Measurements from ENCODE around the gene CMSS1.
"Not testable (repeated sequence)": the region's sequence is repeated elsewhere in the genome, so short reads cannot be mapped to it uniquely, and the experiment has no call there.

CMSS1 gene

DNA sequence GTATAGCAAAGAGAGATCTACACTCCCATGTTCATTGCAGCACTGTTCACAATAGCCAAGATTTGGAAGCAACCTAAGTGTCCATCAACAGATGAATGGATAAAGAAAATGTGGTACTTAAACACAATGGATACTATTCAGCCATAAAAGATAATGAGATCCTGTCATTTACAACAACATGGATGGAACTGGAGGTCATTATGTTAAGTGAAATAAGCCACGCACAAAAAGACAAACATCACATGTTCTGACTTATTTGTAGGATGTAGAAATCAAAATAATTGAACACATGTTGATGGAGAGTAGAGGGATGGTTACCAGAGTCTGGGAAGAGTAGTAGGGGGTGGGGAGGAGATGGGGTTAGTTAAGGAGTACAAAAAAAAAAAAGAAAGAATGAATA, 278.6 kb downstream of the CMSS1 start:
- H3K27me3 ChIP-seq (ENCODE audit: insufficient read depth, low read length); H3K27ac ChIP-seq (ENCODE audit: low read length); H3K9ac ChIP-seq (ENCODE audit: low read depth, low read length); H3K4me1 ChIP-seq (ENCODE audit: insufficient read depth, low read length); H3K4me3 ChIP-seq (ENCODE audit: low read length); H3K36me3 ChIP-seq (ENCODE audit: insufficient read depth, low read depth, low read length); H3K9me3 ChIP-seq (ENCODE audit: insufficient read depth, low read depth, low read length): not testable (repeated sequence)

- no peaks in the 10 kb centered on the region for H3K36me3 ChIP-seq (ENCODE audit: insufficient read depth, low read depth, low read length)
- no peak overlapping the region for H3K9ac ChIP-seq (ENCODE audit: low read depth, low read length)
- no peak overlapping the region for H3K4me3 ChIP-seq (ENCODE audit: low read length)
- no peaks in the 10 kb centered on the region for H3K27me3 ChIP-seq (ENCODE audit: insufficient read depth, low read length)
- H3K27ac ChIP-seq (ENCODE audit: low read length) = no peak overlapping the region
- peaks cover 3% of the 10 kb centered on the region; the same call in 1 of the 2 replicates for H3K4me1 ChIP-seq (ENCODE audit: insufficient read depth, low read length)
- no peaks in the 10 kb centered on the region for H3K9me3 ChIP-seq (ENCODE audit: insufficient read depth, low read depth, low read length)
Observed at GRCh38 chr3:100096866-100097265, 279.2 kb downstream of the CMSS1 start.

DNA sequence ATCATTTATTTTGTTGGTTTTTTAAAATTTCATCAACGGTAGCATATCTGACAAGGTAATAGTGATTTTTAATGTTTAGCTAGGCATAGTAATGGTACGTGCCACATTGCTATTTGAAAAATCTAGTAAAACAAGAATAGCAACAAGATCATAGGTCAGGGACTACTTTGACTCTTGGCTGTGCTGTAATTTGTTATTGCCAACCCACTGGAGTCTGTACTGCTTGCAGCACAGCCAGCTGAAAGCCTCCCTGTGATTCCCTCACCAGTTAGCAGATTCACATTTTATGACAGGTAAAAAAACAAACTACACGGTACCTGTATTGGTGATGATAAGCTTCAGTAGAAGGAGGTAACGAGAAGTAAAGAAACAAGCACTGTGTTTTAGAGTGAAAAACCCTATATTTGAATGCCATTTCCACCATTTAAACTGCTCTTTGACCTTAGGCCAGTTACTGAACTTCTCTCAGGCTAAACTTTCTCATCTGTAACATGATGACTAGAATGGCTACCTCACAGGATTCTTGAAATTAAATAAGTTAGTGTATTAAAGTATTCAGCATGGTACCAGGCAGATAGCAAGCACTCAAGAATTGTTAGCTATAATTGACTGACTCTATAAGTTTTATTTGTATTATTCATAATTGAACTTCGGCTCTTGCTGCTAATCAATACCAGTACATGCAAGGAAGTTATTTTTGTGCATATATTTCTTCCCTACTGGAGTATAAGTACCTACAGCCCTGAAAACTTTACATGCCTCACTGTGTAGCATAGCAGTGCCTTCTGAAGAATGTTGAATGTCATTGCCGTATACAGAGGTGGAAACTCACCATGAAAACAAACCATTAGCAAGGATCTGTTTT, 280.5 kb downstream of the CMSS1 start:
- peaks cover 3% of the 10 kb centered on the region; the same call in 1 of the 2 replicates for H3K4me1 ChIP-seq (ENCODE audit: insufficient read depth, low read length)
- no peaks in the 10 kb centered on the region for H3K9me3 ChIP-seq (ENCODE audit: insufficient read depth, low read depth, low read length)
- H3K4me3 ChIP-seq (ENCODE audit: low read length) = no peak overlapping the region
- H3K36me3 ChIP-seq (ENCODE audit: insufficient read depth, low read depth, low read length) = no peaks in the 10 kb centered on the region
- H3K27ac ChIP-seq (ENCODE audit: low read length) = no peak overlapping the region
- H3K9ac ChIP-seq (ENCODE audit: low read depth, low read length) = no peak overlapping the region
- no peaks in the 10 kb centered on the region for H3K27me3 ChIP-seq (ENCODE audit: insufficient read depth, low read length)

DNA sequence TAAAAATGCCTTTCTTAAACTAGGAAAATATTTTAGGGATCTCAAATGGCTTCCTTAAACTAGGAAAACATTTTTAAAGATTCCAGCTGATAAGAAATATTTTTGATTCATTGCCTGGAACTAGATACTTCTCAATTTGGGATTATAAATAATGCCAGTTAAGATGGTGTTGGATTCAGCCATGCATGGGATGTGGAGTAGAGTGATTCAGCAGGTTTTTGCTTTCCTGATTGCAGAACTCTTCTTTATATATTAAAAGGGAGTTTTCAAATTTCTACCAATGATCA, 281.1 kb downstream of the CMSS1 start:
- Histone ChIP-seq H3K4me3 (ENCODE audit: low read length) (no peak overlapping the region), H3K4me1 (ENCODE audit: insufficient read depth, low read length) (peaks cover 3% of the 10 kb centered on the region; the same call in 1 of the 2 replicates), H3K36me3 (ENCODE audit: insufficient read depth, low read depth, low read length) (no peaks in the 10 kb centered on the region), H3K9me3 (ENCODE audit: insufficient read depth, low read depth, low read length) (no peaks in the 10 kb centered on the region), H3K9ac (ENCODE audit: low read depth, low read length) (no peak overlapping the region), H3K27ac (ENCODE audit: low read length) (no peak overlapping the region), H3K27me3 (ENCODE audit: insufficient read depth, low read length) (no peaks in the 10 kb centered on the region)

DNA sequence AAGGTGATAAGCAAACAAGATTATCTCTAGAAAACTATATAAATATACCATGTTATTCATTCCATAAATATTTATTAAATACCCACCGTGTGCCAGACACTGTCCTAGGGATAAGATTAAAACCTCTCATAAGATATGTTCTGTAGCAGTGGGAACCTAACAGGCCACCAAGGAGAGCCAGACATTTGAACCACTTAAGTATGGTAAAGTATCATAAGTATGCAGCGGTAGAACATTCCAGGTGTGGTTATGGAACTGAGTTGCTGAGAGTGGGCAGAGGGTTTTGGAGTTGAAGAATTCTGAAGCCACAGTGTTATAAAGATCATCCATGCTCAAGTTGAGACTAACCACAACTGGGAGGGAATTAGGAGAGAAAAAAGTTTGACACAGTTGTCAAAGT, 282.0 kb downstream of the CMSS1 start:
- Histone ChIP-seq H3K27ac (ENCODE audit: low read length) (no peak overlapping the region), H3K4me1 (ENCODE audit: insufficient read depth, low read length) (peaks cover 3% of the 10 kb centered on the region; the same call in 1 of the 2 replicates), H3K27me3 (ENCODE audit: insufficient read depth, low read length) (no peaks in the 10 kb centered on the region), H3K36me3 (ENCODE audit: insufficient read depth, low read depth, low read length) (no peaks in the 10 kb centered on the region), H3K4me3 (ENCODE audit: low read length) (no peak overlapping the region), H3K9ac (ENCODE audit: low read depth, low read length) (no peak overlapping the region), H3K9me3 (ENCODE audit: insufficient read depth, low read depth, low read length) (no peaks in the 10 kb centered on the region)

DNA sequence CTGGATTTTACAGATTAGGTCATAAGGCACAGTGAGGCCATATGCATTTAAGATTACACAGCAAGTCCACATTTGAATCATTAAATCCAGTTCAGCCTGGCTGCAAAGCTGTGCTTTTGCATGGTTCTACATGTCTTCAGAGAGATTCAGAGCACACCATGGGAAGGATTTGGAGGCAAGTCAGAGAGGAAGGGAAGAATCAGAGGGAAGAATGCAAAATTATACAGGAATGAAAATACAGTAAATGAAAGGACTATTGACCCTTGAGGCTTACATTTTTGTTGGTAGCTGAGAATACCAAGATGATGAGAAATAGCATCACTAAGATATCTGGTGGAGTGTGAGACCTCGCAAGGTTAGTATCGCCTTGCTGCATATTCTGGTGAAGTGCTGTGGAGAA, 282.8 kb downstream of the CMSS1 start:
- H3K9me3 ChIP-seq (ENCODE audit: insufficient read depth, low read depth, low read length) = no peaks in the 10 kb centered on the region
- H3K4me1 ChIP-seq (ENCODE audit: insufficient read depth, low read length) = peaks cover 3% of the 10 kb centered on the region; the same call in 1 of the 2 replicates

GRCh38 chr3:100102757-100103156, 285.1 kb downstream of the CMSS1 start:
- H3K27me3 ChIP-seq (ENCODE audit: insufficient read depth, low read length) = no peaks in the 10 kb centered on the region
- H3K4me1 ChIP-seq (ENCODE audit: insufficient read depth, low read length) = peaks cover 3% of the 10 kb centered on the region; the same call in 1 of the 2 replicates
- no peaks in the 10 kb centered on the region for H3K9me3 ChIP-seq (ENCODE audit: insufficient read depth, low read depth, low read length)
- no peaks in the 10 kb centered on the region for H3K36me3 ChIP-seq (ENCODE audit: insufficient read depth, low read depth, low read length)
- no peak overlapping the region for H3K27ac ChIP-seq (ENCODE audit: low read length)
- no peak overlapping the region for H3K4me3 ChIP-seq (ENCODE audit: low read length)
- no peak overlapping the region for H3K9ac ChIP-seq (ENCODE audit: low read depth, low read length)

More for the DNA sequence above, 282.8 kb downstream of the CMSS1 start:
- H3K36me3 ChIP-seq (ENCODE audit: insufficient read depth, low read depth, low read length) = no peaks in the 10 kb centered on the region
- H3K4me3 ChIP-seq (ENCODE audit: low read length) = no peak overlapping the region
- H3K27ac ChIP-seq (ENCODE audit: low read length) = no peak overlapping the region
- H3K27me3 ChIP-seq (ENCODE audit: insufficient read depth, low read length) = no peaks in the 10 kb centered on the region
- no peak overlapping the region for H3K9ac ChIP-seq (ENCODE audit: low read depth, low read length)

- Histone ChIP-seq H3K27ac (ENCODE audit: low read length) (no peak overlapping the region), H3K4me1 (ENCODE audit: insufficient read depth, low read length) (no peaks in the 10 kb centered on the region), H3K9me3 (ENCODE audit: insufficient read depth, low read depth, low read length) (no peaks in the 10 kb centered on the region), H3K4me3 (ENCODE audit: low read length) (no peak overlapping the region), H3K36me3 (ENCODE audit: insufficient read depth, low read depth, low read length) (no peaks in the 10 kb centered on the region), H3K9ac (ENCODE audit: low read depth, low read length) (no peak overlapping the region), H3K27me3 (ENCODE audit: insufficient read depth, low read length) (no peaks in the 10 kb centered on the region)
Observed at GRCh38 chr3:100103558-100104441, 286.1 kb downstream of the CMSS1 start.

GRCh38 chr3:100104442-100104798, 286.8 kb downstream of the CMSS1 start:
- Histone ChIP-seq H3K27me3 (ENCODE audit: insufficient read depth, low read length) (no peaks in the 10 kb centered on the region), H3K36me3 (ENCODE audit: insufficient read depth, low read depth, low read length) (no peaks in the 10 kb centered on the region), H3K9ac (ENCODE audit: low read depth, low read length) (no peak overlapping the region), H3K4me1 (ENCODE audit: insufficient read depth, low read length) (no peaks in the 10 kb centered on the region), H3K9me3 (ENCODE audit: insufficient read depth, low read depth, low read length) (no peaks in the 10 kb centered on the region), H3K27ac (ENCODE audit: low read length) (no peak overlapping the region), H3K4me3 (ENCODE audit: low read length) (no peak overlapping the region)

DNA sequence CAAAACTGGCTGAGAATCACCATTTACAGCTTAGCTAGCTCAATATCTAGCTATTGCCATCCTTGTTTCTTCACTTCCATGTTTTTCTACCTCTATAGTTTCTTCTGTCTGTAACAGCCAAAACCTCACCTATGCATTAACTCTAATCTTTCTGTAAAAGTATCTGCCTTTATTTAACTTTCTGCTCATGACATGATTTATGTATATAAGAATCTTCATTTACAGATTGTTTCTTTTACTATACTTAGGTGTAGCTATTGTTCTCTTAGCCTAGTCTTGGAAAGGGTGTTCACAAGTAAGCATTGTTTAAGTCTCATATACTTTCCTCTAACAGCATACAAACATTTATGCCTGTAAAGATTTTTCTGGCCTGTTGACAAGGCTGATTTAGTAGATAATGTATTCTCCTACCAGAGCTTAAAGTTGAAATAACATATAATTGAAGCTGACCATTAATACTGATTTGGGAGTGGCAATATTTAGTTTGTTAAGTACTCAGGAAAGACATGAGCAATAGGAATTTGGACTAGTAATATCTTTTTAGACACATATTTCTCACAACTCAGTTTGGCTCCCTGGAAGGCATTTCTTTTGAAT, 287.3 kb downstream of the CMSS1 start:
- H3K9ac ChIP-seq (ENCODE audit: low read depth, low read length) = no peak overlapping the region
- no peaks in the 10 kb centered on the region for H3K36me3 ChIP-seq (ENCODE audit: insufficient read depth, low read depth, low read length)
- H3K9me3 ChIP-seq (ENCODE audit: insufficient read depth, low read depth, low read length) = no peaks in the 10 kb centered on the region
- no peaks in the 10 kb centered on the region for H3K4me1 ChIP-seq (ENCODE audit: insufficient read depth, low read length)
- no peak overlapping the region for H3K4me3 ChIP-seq (ENCODE audit: low read length)
- H3K27ac ChIP-seq (ENCODE audit: low read length) = no peak overlapping the region
- no peaks in the 10 kb centered on the region for H3K27me3 ChIP-seq (ENCODE audit: insufficient read depth, low read length)

GRCh38 chr3:100105501-100105900, 287.8 kb downstream of the CMSS1 start:
- H3K9me3 ChIP-seq (ENCODE audit: insufficient read depth, low read depth, low read length) = no peaks in the 10 kb centered on the region
- H3K4me3 ChIP-seq (ENCODE audit: low read length) = no peak overlapping the region
- no peaks in the 10 kb centered on the region for H3K27me3 ChIP-seq (ENCODE audit: insufficient read depth, low read length)
- H3K4me1 ChIP-seq (ENCODE audit: insufficient read depth, low read length) = no peaks in the 10 kb centered on the region
- no peak overlapping the region for H3K27ac ChIP-seq (ENCODE audit: low read length)
- H3K9ac ChIP-seq (ENCODE audit: low read depth, low read length) = no peak overlapping the region
- H3K36me3 ChIP-seq (ENCODE audit: insufficient read depth, low read depth, low read length) = no peaks in the 10 kb centered on the region

All from iPS-20b (cell line).